GM21515 (cell line): ENCODE results near the gene RTCA.
A peak's percentile ranks its signal among the peaks of the same experiment; 100 is the strongest.
"Not testable (repeated sequence)": the region's sequence is repeated elsewhere in the genome, so short reads cannot be mapped to it uniquely, and the experiment has no call there.

ENCODE experiments used
- ATAC-seq: cut with Tn5 transposase; IDR thresholded peaks from one replicate; pipeline ENCODE4 v1.9.1; 2021; ENCODE audit not compliant: unreplicated experiment

RTCA gene

DNA sequence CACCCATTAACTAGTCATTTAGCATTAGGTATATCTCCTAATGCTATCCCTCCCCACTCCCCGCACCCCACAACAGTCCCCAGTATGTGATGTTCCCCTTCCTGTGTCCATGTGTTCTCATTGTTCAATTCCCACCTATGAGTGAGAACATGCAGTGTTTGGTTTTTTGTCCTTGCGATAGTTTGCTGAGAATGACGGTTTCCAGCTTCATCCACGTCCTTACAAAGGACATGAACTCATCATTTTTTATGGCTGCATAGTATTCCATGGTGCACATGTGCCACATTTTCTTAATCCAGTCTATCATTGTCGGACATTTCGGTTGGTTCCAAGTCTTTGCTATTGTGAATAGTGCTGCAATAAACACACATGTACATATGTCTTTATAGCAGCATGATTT is 7.6 kb upstream of the RTCA start:
- ATAC-seq = not testable (repeated sequence)

GRCh38 chr1:100261686-100262085 is 4.3 kb upstream of the RTCA start:
- ATAC-seq = no peak

DNA sequence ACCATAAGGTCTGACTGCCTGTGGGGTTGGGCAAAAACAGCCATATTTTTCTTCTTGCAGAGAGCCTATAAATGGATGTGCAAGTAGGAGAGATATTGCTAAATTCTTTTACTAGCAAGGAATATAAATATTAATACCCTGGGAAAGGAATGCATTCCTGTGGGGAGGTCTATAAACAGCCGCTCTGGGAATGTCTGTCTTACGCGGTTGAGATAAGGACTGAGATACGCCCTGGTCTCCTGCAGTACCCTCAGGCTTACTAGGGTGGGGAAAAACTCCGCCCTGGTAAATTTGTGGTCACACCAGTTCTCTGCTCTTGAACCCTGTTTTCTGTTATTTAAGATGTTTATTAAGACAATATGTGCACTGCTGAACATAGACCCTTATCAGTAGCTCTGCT is 1.9 kb upstream of the RTCA start:
- not testable (repeated sequence) for ATAC-seq

DNA sequence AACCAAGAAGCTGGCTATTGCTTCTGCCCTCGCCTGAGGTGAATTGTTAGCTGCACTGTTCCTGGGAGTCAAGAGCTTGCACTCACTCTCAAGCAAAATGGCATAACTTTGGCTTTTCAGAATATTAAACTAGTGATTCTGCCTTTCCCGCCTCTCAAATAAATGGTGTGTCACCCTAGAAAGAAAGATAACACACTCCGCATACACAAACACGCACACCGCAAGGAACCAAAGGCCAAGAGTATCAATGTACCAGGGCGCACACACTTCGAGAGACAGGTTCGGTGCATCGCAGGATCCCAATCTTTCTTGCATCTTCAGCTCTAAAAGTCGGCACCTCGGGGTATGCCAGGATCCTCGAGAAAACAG is 470 bp upstream of the RTCA start:
- ATAC-seq = peak; percentile 30

DNA sequence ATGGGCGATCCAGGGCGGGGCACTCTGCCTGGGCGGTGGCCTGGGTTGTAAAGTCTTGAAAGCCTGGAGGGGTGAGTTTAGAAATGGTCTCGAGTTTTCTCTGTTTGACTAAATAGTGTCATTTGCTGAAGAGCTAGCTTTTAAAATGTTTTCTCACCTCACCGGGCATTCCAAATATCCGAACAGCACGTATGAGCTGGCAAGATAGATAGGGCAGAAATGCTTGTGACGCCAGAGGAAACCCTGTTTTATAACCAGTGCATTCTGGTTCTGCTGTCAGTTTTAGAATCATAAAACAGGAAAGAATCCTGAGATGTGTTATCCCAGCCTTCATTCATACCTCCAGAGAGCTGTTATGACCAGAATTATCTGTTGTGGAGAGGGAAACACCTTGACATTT is 725 bp downstream of the RTCA start:
- peak; percentile 28 for ATAC-seq

DNA sequence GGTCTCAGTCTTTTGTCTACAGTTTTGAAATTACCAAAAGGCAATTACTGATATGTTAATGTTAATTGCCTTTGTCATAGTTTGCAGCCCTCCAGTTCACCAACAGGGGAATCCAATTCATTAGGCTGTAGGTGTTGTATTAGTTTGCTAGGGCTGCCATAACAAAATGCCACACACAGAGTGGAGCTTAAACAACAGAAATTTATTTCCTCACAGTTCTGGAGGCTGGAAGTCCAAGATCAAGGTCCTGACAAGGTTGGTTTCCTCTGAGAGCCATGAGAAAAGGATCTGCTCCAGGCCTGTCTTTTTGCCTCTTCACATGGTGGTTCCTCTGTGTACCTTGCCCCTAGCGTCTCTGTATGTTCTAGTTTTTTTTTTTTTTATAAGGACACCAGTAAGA is 1.3 kb downstream of the RTCA start:
- ATAC-seq = no peak

GRCh38 chr1:100268202-100268601 is 2.2 kb downstream of the RTCA start:
- ATAC-seq = no peak

GRCh38 chr1:100277866-100278265 is 11.8 kb downstream of the RTCA start:
- no peak for ATAC-seq

DNA sequence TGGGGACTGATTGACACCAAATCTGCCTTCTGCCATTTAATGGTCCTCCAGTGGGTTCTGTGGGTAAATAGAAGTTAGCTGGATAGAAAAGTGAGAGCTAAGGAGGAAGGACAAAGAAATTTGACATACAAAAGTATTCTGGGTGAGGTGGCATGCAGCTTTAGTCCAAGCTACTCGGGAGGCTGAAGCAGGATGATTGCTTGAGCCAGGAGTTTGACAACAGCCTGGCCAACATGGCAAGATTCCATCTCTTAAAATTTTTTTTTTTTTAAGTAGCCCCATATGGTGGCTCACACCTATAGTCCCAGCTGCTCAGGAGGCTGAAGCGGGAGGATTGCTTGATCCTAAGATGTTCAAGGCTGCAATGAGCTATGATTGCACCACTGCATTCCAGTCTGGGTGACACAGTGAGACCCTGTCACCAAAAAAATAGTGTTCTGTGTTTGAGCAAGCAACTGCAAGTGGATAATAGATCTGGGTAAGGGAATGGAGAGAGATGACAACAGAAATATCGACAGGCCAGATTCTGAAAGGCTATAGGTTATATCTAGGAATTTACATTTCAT is 13.4 kb downstream of the RTCA start:
- ATAC-seq = no peak

- ATAC-seq = no peak
These were observed 14.1 kb downstream of the RTCA start for GRCh38 chr1:100279954-100280682.

DNA sequence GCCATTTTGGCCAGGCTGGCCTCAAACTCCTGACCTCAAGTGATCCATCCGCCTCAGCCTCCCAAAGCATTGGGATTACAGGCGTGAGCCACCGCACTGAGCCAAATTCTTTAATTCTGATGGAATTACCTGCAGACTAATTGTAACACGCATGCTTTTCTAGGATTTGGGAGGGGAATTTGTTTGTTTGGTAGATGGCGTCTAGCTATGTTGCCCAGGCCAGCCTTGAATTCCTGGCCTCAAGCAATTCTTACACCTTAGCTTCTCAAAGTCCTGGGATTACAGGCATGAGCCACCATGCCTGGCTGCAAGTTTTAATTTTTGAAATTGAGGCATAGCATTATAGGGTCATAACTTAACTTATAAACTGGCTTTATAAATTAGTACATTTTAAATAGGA is 18.6 kb downstream of the RTCA start:
- ATAC-seq = no peak

DNA sequence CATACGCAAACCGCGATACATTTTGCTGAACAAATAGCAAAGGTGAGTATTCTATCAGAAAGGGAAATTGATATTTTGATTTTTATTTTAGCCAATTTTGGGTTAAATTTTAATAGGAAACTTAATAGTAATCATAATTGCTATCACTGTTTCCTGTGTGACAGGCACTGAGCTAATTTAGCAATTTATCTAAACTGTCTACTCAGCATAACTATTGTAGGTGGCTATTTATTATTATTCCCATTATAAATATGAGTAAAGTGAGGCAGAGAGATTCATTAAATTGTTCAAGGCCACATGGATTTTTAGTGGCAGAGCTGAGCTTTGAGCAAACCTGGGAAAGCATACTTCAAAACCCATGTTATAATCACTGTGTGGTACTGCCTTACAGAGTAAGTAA is 21.1 kb downstream of the RTCA start:
- ATAC-seq = no peak

DNA sequence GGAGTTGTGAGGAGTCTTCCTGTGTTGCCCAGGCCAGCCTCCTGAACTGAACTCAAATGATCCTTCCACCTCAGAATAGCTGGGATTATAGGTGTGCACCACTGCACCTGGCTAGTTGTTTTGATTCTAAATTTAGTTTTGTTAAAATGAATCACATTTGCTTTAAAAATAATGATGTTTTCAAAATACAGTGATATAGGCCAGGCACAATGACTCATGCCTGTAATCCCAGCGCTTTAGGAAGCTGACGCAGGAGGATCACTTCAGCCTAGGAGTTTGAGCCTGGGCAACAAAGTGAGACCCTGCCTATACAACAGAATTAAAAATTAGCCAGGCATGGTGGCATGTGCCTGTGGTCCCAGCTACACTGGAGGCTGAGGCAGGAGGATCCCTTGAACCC is 24.3 kb downstream of the RTCA start:
- ATAC-seq = no peak

GRCh38 chr1:100292711-100293110 is 26.7 kb downstream of the RTCA start:
- no peak for ATAC-seq

DNA sequence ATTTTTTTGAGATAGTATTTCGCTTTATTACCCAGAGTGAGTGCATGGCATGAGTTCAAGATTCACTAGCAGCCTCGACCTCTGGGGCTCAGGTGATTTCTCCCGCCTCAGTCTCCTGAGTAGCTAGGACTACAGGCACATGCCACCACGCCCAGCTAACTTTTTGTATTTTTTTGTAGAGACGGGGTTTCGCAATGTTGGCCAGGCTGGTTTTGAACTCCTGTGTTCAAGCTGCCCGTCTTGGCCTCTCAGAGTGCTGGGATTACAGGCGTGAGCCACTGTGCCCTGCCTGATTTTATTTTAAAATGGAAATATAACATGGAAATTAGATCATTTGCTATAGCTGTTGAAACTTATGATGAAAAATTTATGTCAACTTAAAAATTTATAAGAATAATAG is 30.1 kb downstream of the RTCA start:
- ATAC-seq = no peak

GRCh38 chr1:100296997-100297396 is 31.0 kb downstream of the RTCA start:
- ATAC-seq = not testable (repeated sequence)

DNA sequence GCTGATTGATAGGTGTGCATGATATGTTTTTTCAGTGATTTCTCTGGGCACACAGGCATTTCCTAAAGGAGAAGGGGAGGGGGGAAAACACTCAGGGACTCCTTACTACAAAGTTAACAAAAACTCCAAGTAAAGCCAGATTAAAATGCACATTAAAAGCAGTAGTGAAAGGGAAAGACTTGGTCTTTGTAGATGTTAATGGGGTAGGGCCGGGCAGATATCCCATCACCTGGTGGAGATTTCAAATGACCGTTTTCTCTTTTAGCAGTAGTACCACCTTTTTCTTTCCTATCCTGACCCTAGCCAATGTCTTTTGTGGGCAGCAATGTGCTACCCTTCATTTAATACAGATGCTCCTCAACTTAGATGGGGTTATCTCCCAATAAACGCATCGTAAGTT is 32.5 kb downstream of the RTCA start:
- ATAC-seq = no peak

- ATAC-seq = no peak
These were observed 33.7 kb downstream of the RTCA start for GRCh38 chr1:100299521-100300222.

GRCh38 chr1:100300691-100301090 is 34.7 kb downstream of the RTCA start:
- ATAC-seq = no peak

- ATAC-seq = no peak
These were observed 36.7 kb downstream of the RTCA start for GRCh38 chr1:100302739-100303138.

DNA sequence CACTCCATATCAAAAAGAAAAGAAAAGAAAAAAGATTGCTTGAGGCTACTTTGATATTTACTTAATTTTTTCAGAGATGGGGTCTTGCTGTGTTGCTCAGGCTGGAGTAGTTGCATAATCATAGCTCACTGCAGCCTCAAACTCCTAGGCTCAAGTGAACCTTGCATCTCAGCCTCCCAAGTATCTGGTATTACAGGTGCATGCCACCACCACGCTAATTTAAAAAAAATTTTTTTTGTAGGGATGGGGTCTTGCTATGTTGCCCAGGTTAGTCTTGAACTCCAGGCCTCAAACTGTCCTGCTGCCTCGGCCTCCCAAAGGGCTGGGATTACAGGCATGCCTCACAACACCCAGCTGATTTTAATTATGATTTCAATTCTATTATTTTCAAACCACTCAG is 38.2 kb downstream of the RTCA start:
- ATAC-seq = no peak

DNA sequence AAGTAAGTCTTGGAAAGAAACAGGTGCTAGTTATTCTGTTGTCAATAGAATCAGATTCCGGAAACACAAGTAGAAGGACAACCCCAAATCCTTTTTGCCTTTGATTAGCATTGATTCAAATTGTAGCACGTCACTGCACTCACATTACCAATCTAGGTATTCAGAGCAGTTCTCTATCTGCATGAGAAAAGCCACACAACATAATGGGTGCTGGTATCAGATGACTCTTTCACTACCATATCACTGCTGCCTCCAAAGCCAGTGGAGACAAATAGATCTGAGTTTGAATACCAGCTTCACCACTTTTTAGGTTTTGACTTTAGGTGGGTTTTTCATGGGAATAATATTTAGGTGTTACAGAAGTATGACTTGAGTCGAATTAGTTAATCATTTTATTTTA is 38.9 kb downstream of the RTCA start:
- ATAC-seq = no peak
